HepG2 (cell line): ENCODE results near the gene KIF1C.

Source experiments
- GATAD2A ChIP-seq: IDR thresholded peaks from 2 replicates; pipeline ENCODE4 v1.6.1; 2016
- GZF1 ChIP-seq: sonication (generic); formaldehyde crosslinking; IDR thresholded peaks from 2 replicates; pipeline ENCODE4 v1.5.1; 2020; ENCODE audit warnings: mild to moderate bottlenecking, missing genetic modification reagents
- JUNB ChIP-seq: sonication (generic); formaldehyde crosslinking; IDR thresholded peaks from 2 replicates; pipeline ENCODE4 v1.8.0; 2022; ENCODE audit warnings: missing genetic modification reagents, mild to moderate bottlenecking, borderline replicate concordance
- RAD51 ChIP-seq: fragments of 450-650 bp; IDR thresholded peaks from 2 replicates; pipeline ENCODE4 v1.6.1; 2016; ENCODE audit warnings: borderline replicate concordance
- SP1 ChIP-seq, 2 experiments: fragments of 450-650 bp in 1 of 2; sonication (generic) in 1 of 2; formaldehyde crosslinking in 1 of 2; IDR thresholded peaks; 2 replicates each; pipeline versions ENCODE4 v1.4.0 to v1.6.1; 2016 to 2020; ENCODE audit warnings: missing genetic modification reagents in 1 of 2
- ZSCAN9 ChIP-seq: IDR thresholded peaks from 2 replicates; pipeline ENCODE4 v1.6.1; 2016; ENCODE audit warnings: borderline replicate concordance
- TF ChIP-seq, protein P1 (sequence below): sonication (generic); formaldehyde crosslinking; IDR thresholded peaks from 2 replicates; pipeline ENCODE4 v1.5.0; 2020; ENCODE audit warnings: mild to moderate bottlenecking, missing genetic modification reagents, moderate library complexity

DNA sequence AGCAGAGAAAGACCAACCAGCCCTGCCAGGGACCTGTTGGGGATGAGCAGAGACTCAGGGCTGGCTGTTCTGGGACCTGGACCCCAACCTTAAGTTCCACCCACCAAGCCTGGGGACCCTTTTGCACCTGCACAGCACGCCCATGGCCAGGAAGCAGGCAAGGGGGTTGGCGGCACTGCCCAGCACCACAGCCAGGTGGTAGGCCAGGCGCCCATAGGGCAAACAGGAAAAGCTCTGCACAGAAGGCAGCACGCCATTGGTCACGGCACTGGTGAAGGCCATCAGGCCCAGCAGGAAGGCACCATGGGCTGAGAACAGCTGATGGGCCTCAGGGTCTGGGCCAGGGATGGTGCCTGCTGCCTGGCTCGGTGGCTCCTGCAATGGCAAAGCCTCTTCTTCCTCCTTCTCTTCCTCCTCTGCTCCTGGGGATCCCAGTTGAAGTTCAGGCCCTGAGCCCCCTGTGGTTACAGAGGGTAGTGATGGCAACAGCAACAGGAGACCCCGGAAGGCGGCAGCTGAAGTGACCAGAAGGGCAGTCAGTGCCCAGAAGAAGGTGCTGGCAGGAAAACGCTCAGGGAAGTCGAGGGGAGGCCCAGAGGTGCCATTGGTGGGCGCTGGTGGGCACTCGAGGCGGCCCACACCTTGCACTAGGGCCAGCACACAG lies 35.7 kb downstream of the KIF1C start:
- TF ChIP-seq GATAD2A: no peak
- no peak for TF ChIP-seq JUNB (CRISPR knock-in tag)
- TF ChIP-seq SP1 (IDR thresholded peaks at IDR 0.05): no peak
- TF ChIP-seq SP1 (CRISPR knock-in tag; IDR thresholded peaks at IDR 0.05): no peak
- no peak for TF ChIP-seq GZF1 (CRISPR knock-in tag)
- TF ChIP-seq ZSCAN9 (CRISPR knock-in tag): no peak
- TF ChIP-seq, protein P1, sequence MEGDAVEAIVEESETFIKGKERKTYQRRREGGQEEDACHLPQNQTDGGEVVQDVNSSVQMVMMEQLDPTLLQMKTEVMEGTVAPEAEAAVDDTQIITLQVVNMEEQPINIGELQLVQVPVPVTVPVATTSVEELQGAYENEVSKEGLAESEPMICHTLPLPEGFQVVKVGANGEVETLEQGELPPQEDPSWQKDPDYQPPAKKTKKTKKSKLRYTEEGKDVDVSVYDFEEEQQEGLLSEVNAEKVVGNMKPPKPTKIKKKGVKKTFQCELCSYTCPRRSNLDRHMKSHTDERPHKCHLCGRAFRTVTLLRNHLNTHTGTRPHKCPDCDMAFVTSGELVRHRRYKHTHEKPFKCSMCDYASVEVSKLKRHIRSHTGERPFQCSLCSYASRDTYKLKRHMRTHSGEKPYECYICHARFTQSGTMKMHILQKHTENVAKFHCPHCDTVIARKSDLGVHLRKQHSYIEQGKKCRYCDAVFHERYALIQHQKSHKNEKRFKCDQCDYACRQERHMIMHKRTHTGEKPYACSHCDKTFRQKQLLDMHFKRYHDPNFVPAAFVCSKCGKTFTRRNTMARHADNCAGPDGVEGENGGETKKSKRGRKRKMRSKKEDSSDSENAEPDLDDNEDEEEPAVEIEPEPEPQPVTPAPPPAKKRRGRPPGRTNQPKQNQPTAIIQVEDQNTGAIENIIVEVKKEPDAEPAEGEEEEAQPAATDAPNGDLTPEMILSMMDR: no peak
- no peak for TF ChIP-seq RAD51
